Measurements from ENCODE around the gene FAM193B. TPM values are rescaled to one million over a fixed set of nuclear protein-coding genes. Genes with fewer than 3 reads are reported as not detected.

The FAM193B gene
- total RNA-seq, 1 donor from 2014 or later: 79.1 TPM

- H3K4me3 Mint-ChIP-seq (ENCODE audit: unreplicated experiment): no peak overlapping the region
- DNase-seq (ENCODE audit: low spot score): no peak
- no peak for TF ChIP-seq CTCF (IDR thresholded peaks at IDR 0.05)
- H3K36me3 Mint-ChIP-seq (ENCODE audit: low read depth): peaks cover 6% of the 10 kb centered on the region
- H3K27me3 Mint-ChIP-seq (ENCODE audit: low read depth): no peaks in the 10 kb centered on the region
- peaks cover 29% of the 10 kb centered on the region for H3K4me1 Mint-ChIP-seq (ENCODE audit: low read depth)
- H3K27ac Mint-ChIP-seq (ENCODE audit: unreplicated experiment): no peak overlapping the region
- no peaks in the 10 kb centered on the region for H3K9me3 Mint-ChIP-seq (ENCODE audit: low read depth)
Measured at GRCh38 chr5:177502886-177503285, 51.5 kb downstream of the FAM193B start.

GRCh38 chr5:177501874-177502678 lies 52.3 kb downstream of the FAM193B start:
- Mint-ChIP-seq H3K4me3 (ENCODE audit: unreplicated experiment) (no peak overlapping the region), H3K27ac (ENCODE audit: unreplicated experiment) (no peak overlapping the region), H3K36me3 (ENCODE audit: low read depth) (peaks cover 2% of the 10 kb centered on the region), H3K27me3 (ENCODE audit: low read depth) (no peaks in the 10 kb centered on the region), H3K4me1 (ENCODE audit: low read depth) (peaks cover 31% of the 10 kb centered on the region), H3K9me3 (ENCODE audit: low read depth) (no peaks in the 10 kb centered on the region)
- TF ChIP-seq CTCF (IDR thresholded peaks at IDR 0.05): no peak
- no peak for DNase-seq (ENCODE audit: low spot score)

GRCh38 chr5:177500685-177501522 lies 53.5 kb downstream of the FAM193B start:
- peaks cover 33% of the 10 kb centered on the region for H3K4me1 Mint-ChIP-seq (ENCODE audit: low read depth)
- peak overlapping the region; percentile 86 for H3K27ac Mint-ChIP-seq (ENCODE audit: unreplicated experiment)
- DNase-seq (ENCODE audit: low spot score): no peak
- TF ChIP-seq CTCF (IDR thresholded peaks at IDR 0.05): peak; percentile 99
- no peaks in the 10 kb centered on the region for H3K9me3 Mint-ChIP-seq (ENCODE audit: low read depth)
- no peaks in the 10 kb centered on the region for H3K27me3 Mint-ChIP-seq (ENCODE audit: low read depth)
- no peaks in the 10 kb centered on the region for H3K36me3 Mint-ChIP-seq (ENCODE audit: low read depth)
- H3K4me3 Mint-ChIP-seq (ENCODE audit: unreplicated experiment): no peak overlapping the region

- Mint-ChIP-seq H3K9me3 (ENCODE audit: low read depth) (no peaks in the 10 kb centered on the region), H3K27ac (ENCODE audit: unreplicated experiment) (peak overlapping the region; percentile 86), H3K27me3 (ENCODE audit: low read depth) (no peaks in the 10 kb centered on the region), H3K4me1 (ENCODE audit: low read depth) (peaks cover 40% of the 10 kb centered on the region), H3K4me3 (ENCODE audit: unreplicated experiment) (no peak overlapping the region), H3K36me3 (ENCODE audit: low read depth) (no peaks in the 10 kb centered on the region)
- no peak for DNase-seq (ENCODE audit: low spot score)
- TF ChIP-seq CTCF (IDR thresholded peaks at IDR 0.05): no peak
Measured at GRCh38 chr5:177499842-177500241, 54.5 kb downstream of the FAM193B start.

GRCh38 chr5:177498013-177498787 lies 56.2 kb downstream of the FAM193B start:
- H3K27ac Mint-ChIP-seq (ENCODE audit: unreplicated experiment): peak overlapping the region; percentile 95
- no peak for DNase-seq (ENCODE audit: low spot score)
- peaks cover 56% of the 10 kb centered on the region for H3K4me1 Mint-ChIP-seq (ENCODE audit: low read depth)
- H3K36me3 Mint-ChIP-seq (ENCODE audit: low read depth): peaks cover 2% of the 10 kb centered on the region
- H3K4me3 Mint-ChIP-seq (ENCODE audit: unreplicated experiment): peak overlapping the region; percentile 89
- TF ChIP-seq CTCF (IDR thresholded peaks at IDR 0.05): no peak
- H3K27me3 Mint-ChIP-seq (ENCODE audit: low read depth): no peaks in the 10 kb centered on the region
- no peaks in the 10 kb centered on the region for H3K9me3 Mint-ChIP-seq (ENCODE audit: low read depth)
